ENCODE measurements around the gene THEM5. TPM values are rescaled to one million over a fixed set of nuclear protein-coding genes. Genes with fewer than 3 reads are reported as not detected.

Gene THEM5
- total RNA-seq, 6 experiments from 2014 or later = not detected

GRCh38 chr1:151837197-151837596 is 16.3 kb downstream of the THEM5 start:
- H3K36me3 ChIP-seq = no peaks in the 10 kb centered on the region
- TF ChIP-seq CTCF (IDR thresholded peaks at IDR 0.05) = no peak
- no peak for TF ChIP-seq POLR2A (IDR thresholded peaks at IDR 0.05)
- ATAC-seq (no peak), DNase-seq (no peak)
- intact Hi-C loops (cut with DNase I) = no loop called here
- 53% methylated on average over 3 of the region's 3 CpGs for WGBS (ENCODE audit: insufficient coverage, low coverage, low lambda C conversion rate, missing lambda C conversion rate)
- H3K9me3 ChIP-seq = no peaks in the 10 kb centered on the region
- H3K4me1 ChIP-seq = peaks cover 0 to 62% (median 21%) of the 10 kb centered on the region in 4 donors
- no peaks in the 10 kb centered on the region for H3K27me3 ChIP-seq
- H3K4me3 ChIP-seq = no peak overlapping the region
- H3K27ac ChIP-seq = no peak overlapping the region

- intact Hi-C loops (cut with DNase I) = no loop called here
- Histone ChIP-seq H3K36me3 (no peaks in the 10 kb centered on the region), H3K27me3 (no peaks in the 10 kb centered on the region), H3K4me1 (peaks cover 0 to 67% (median 22%) of the 10 kb centered on the region in 4 donors), H3K4me3 (no peak overlapping the region), H3K9me3 (no peaks in the 10 kb centered on the region), H3K27ac (peak overlapping the region in 1 of 3 donors; percentile 50)
- no peak for TF ChIP-seq CTCF (IDR thresholded peaks at IDR 0.05)
- TF ChIP-seq POLR2A (IDR thresholded peaks at IDR 0.05) = no peak
- WGBS (ENCODE audit: insufficient coverage, low coverage, low lambda C conversion rate, missing lambda C conversion rate) = no CpG with 5 or more reads among the region's 7 CpGs
- DNase-seq (no peak), ATAC-seq (no peak)
Observed at GRCh38 chr1:151835596-151835995, 17.9 kb downstream of the THEM5 start.

- Histone ChIP-seq H3K4me3 (no peak overlapping the region), H3K27me3 (no peaks in the 10 kb centered on the region), H3K9me3 (no peaks in the 10 kb centered on the region), H3K27ac (peak overlapping the region in 2 of 3 donors; percentile 16 to 50), H3K36me3 (no peaks in the 10 kb centered on the region), H3K4me1 (peaks cover 0 to 70% (median 28%) of the 10 kb centered on the region in 4 donors)
- ATAC-seq = peak in 3 of 4 donors; percentile 9 to 33 (median 9)
- DNase-seq = peak in 2 of 3 donors; percentile 77 to 84
- 29% methylated on average over 1 of the region's 3 CpGs for WGBS (ENCODE audit: insufficient coverage, low coverage, low lambda C conversion rate, missing lambda C conversion rate)
- TF ChIP-seq CTCF (IDR thresholded peaks at IDR 0.05) = no peak
- TF ChIP-seq POLR2A (IDR thresholded peaks at IDR 0.05) = no peak
- intact Hi-C loops (cut with DNase I) = no loop called here
Observed at GRCh38 chr1:151834239-151834638, 19.3 kb downstream of the THEM5 start.

- ATAC-seq = no peak
- peaks cover 0 to 70% (median 30%) of the 10 kb centered on the region in 4 donors for H3K4me1 ChIP-seq
- H3K4me3 ChIP-seq = peak overlapping the region in 2 of 3 donors; percentile 21 to 27
- intact Hi-C loops (cut with DNase I) = no loop called here
- peak overlapping the region in 2 of 3 donors; percentile 5 to 50 for H3K27ac ChIP-seq
- 48% methylated on average over 8 of the region's 8 CpGs for WGBS (ENCODE audit: insufficient coverage, low coverage, low lambda C conversion rate, missing lambda C conversion rate)
- H3K9me3 ChIP-seq = no peaks in the 10 kb centered on the region
- DNase-seq = peak in 1 of 3 donors; percentile 9
- H3K36me3 ChIP-seq = peaks cover 0 to 2% (median under 1%) of the 10 kb centered on the region in 4 donors
- no peaks in the 10 kb centered on the region for H3K27me3 ChIP-seq
- no peak for TF ChIP-seq POLR2A (IDR thresholded peaks at IDR 0.05)
- TF ChIP-seq CTCF (IDR thresholded peaks at IDR 0.05) = no peak
Observed at GRCh38 chr1:151833172-151833900, 20.2 kb downstream of the THEM5 start.

All from right lobe of liver (tissue), 6 donors.